Mesenchymal stem cell (in vitro differentiated cells and primary cell): ENCODE results near the gene PLCG2.

Experiments used
- DNase-seq: peaks from one replicate; pipeline ENCODE4 v3.0.0-alpha.2; 2013
- H2AFZ ChIP-seq: one replicate; pipeline ENCODE4 v1.6.1; 2013; ENCODE audit warnings: low read depth, mild to moderate bottlenecking, control low read depth, inconsistent platforms, low read length, moderate library complexity
- H2AK5ac ChIP-seq: 2 replicates; pipeline ENCODE4 v1.6.1; 2013; ENCODE audit warnings: low read length, moderate library complexity, mild to moderate bottlenecking, inconsistent platforms; ENCODE audit not compliant: severe bottlenecking
- H2BK120ac ChIP-seq: one replicate; pipeline ENCODE4 v1.6.1; 2013; ENCODE audit warnings: low read depth, mild to moderate bottlenecking, inconsistent platforms, low read length, moderate library complexity
- H2BK12ac ChIP-seq, 2 experiments: one replicate each; pipeline ENCODE4 v1.6.1; 2013; ENCODE audit warnings: inconsistent platforms in 2 of 2, low read length in 2 of 2, mild to moderate bottlenecking in 2 of 2, moderate library complexity in 2 of 2, control low read depth in 1 of 2
- H2BK15ac ChIP-seq: one replicate; pipeline ENCODE4 v1.6.1; 2013; ENCODE audit warnings: mild to moderate bottlenecking, low read depth, inconsistent platforms; ENCODE audit not compliant: poor library complexity, severe bottlenecking
- H2BK5ac ChIP-seq: 2 replicates; pipeline ENCODE4 v1.6.1; 2013; ENCODE audit warnings: low read depth, mild to moderate bottlenecking, low read length, control low read depth, inconsistent platforms; ENCODE audit not compliant: poor library complexity, severe bottlenecking
- H3K14ac ChIP-seq, 2 experiments: one replicate each; pipeline ENCODE4 v1.6.1; 2013; ENCODE audit warnings: inconsistent platforms in 2 of 2, low read length in 2 of 2, control low read depth in 1 of 2, mild to moderate bottlenecking in 1 of 2, moderate library complexity in 1 of 2
- H3K18ac ChIP-seq, 2 experiments: one replicate each; pipeline ENCODE4 v1.6.1; 2013; ENCODE audit warnings: inconsistent platforms in 2 of 2, low read length in 2 of 2, control low read depth in 1 of 2, low read depth in 1 of 2, mild to moderate bottlenecking in 1 of 2
- H3K23ac ChIP-seq, 2 experiments: one replicate each; pipeline ENCODE4 v1.6.1; 2013; ENCODE audit warnings: inconsistent platforms in 2 of 2, low read length in 2 of 2, mild to moderate bottlenecking in 2 of 2, moderate library complexity in 2 of 2, control low read depth in 1 of 2
- H3K27ac ChIP-seq: 2 replicates; pipeline ENCODE4 v1.5.1; 2013; ENCODE audit warnings: mild to moderate bottlenecking, moderate library complexity, low read length, control low read depth, inconsistent platforms; ENCODE audit not compliant: poor library complexity, severe bottlenecking
- H3K27me3 ChIP-seq, 2 experiments: 2 replicates each; pipeline versions ENCODE4 v1.6.1 to v1.7.0; 2013; ENCODE audit warnings: low read length in 2 of 2, mild to moderate bottlenecking in 2 of 2, moderate library complexity in 2 of 2, control low read depth in 1 of 2, inconsistent platforms in 1 of 2; ENCODE audit not compliant: control insufficient read depth in 1 of 2, insufficient read depth in 1 of 2
- H3K36me3 ChIP-seq, 2 experiments: 2 replicates each; pipeline versions ENCODE4 v1.6.1 to v1.7.0; 2013; ENCODE audit warnings: low read length in 2 of 2, control low read depth in 1 of 2, inconsistent platforms in 1 of 2, low read depth in 1 of 2, mild to moderate bottlenecking in 1 of 2; ENCODE audit not compliant: insufficient read depth in 2 of 2, control insufficient read depth in 1 of 2
- H3K4ac ChIP-seq, 2 experiments: one replicate each; pipeline ENCODE4 v1.6.1; 2013; ENCODE audit warnings: inconsistent platforms in 2 of 2, low read length in 2 of 2, mild to moderate bottlenecking in 2 of 2, moderate library complexity in 2 of 2, control low read depth in 1 of 2, low read depth in 1 of 2
- H3K4me1 ChIP-seq: 2 replicates; pipeline ENCODE4 v1.6.1; 2013; ENCODE audit warnings: low read depth, low read length, control low read depth; ENCODE audit not compliant: control insufficient read depth, insufficient read depth
- H3K4me2 ChIP-seq: 2 replicates; pipeline ENCODE4 v1.6.1; 2013; ENCODE audit warnings: low read length, mild to moderate bottlenecking, inconsistent platforms; ENCODE audit not compliant: poor library complexity, severe bottlenecking
- H3K4me3 ChIP-seq, 2 experiments: 2 replicates each; pipeline versions ENCODE4 v1.5.1 to v1.7.0; 2013; ENCODE audit warnings: low read length in 2 of 2, mild to moderate bottlenecking in 2 of 2, control low read depth in 1 of 2, low read depth in 1 of 2; ENCODE audit not compliant: insufficient read depth in 1 of 2
- H3K79me1 ChIP-seq: replicated peaks from 2 replicates; pipeline ENCODE4 v1.6.1; 2013; ENCODE audit warnings: mild to moderate bottlenecking, control low read depth, low read length, inconsistent platforms; ENCODE audit not compliant: poor library complexity, severe bottlenecking
- H3K9ac ChIP-seq: 2 replicates; pipeline ENCODE4 v1.7.0; 2013; ENCODE audit warnings: mild to moderate bottlenecking, low read length, moderate library complexity
- H3K9me3 ChIP-seq: 2 replicates; pipeline ENCODE4 v1.7.0; 2013; ENCODE audit warnings: mild to moderate bottlenecking, low read length; ENCODE audit not compliant: control insufficient read depth
- H4K8ac ChIP-seq: one replicate; pipeline ENCODE4 v1.6.1; 2013; ENCODE audit warnings: inconsistent platforms, mild to moderate bottlenecking, low read length, moderate library complexity
- H4K91ac ChIP-seq: one replicate; pipeline ENCODE4 v1.6.1; 2013; ENCODE audit warnings: mild to moderate bottlenecking, low read length, inconsistent platforms
- WGBS: methylation state at CpG from one replicate; pipeline ENCODE4 v1.1.7; 2013; ENCODE audit warnings: mixed read lengths; 5-methylcytosine and 5-hydroxymethylcytosine counted together

Gene PLCG2

DNA sequence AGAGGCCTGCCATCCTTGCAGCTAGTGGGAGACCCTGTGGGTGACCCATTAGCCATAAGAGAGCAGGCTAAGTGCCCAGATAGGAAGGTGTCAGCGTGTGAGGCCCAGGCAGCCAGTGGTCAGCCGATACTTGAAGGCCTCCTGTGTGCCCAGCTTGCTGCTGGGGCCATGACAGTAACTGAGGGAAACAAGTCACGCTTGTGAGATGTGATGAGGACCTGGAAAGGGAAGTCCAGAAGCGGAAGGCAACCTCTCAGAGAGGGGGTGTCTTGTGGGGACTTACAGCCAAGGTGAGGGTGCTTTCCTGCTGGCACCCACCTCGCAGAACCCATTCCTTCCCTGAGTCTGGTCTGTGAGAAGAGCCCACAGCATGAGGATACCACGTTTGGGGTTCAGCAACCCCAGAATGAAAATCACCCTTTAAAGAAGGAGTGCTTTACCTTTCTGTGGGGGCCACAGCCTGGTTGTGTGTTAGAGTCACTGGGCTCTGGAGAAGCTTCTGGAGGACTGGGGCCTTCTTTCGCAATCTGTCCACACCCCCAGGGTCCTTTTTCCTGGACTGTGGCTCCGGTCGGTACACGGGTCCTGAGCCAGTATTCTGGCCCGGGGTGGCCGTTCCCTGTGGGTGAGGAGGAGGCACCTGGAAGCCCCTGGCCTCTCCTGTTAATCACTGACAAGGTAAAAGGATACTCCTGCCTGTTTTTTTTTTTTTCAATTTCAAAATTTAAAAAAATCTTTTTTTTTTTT is 53.9 kb downstream of the PLCG2 start:
- H3K4ac ChIP-seq, result no peak overlapping the region
- H4K91ac ChIP-seq, result no peak overlapping the region
- WGBS, result 88% methylated on average over 12 of the region's 12 CpGs
- peaks cover 13% of the 10 kb centered on the region for H3K4me1 ChIP-seq
- no peak overlapping the region for H2BK15ac ChIP-seq
- no peaks in the 10 kb centered on the region for H3K79me1 ChIP-seq
- H3K9me3 ChIP-seq, result no peaks in the 10 kb centered on the region
- H3K36me3 ChIP-seq, result no peaks in the 10 kb centered on the region
- H3K4me2 ChIP-seq, result no peak overlapping the region
- no peak for DNase-seq
- no peak overlapping the region for H2AFZ ChIP-seq
- H4K8ac ChIP-seq, result no peak overlapping the region
- no peak overlapping the region for H3K14ac ChIP-seq
- no peak overlapping the region for H2AK5ac ChIP-seq
- no peak overlapping the region for H2BK120ac ChIP-seq
- no peak overlapping the region for H2BK5ac ChIP-seq
- H3K4me3 ChIP-seq, result no peak overlapping the region
- no peak overlapping the region for H3K23ac ChIP-seq
- H2BK12ac ChIP-seq, result no peak overlapping the region
- H3K27ac ChIP-seq, result no peak overlapping the region
- H3K27me3 ChIP-seq, result peaks cover 4 to 5% of the 10 kb centered on the region in 2 experiments
- H3K9ac ChIP-seq, result no peak overlapping the region
- no peak overlapping the region for H3K18ac ChIP-seq

DNA sequence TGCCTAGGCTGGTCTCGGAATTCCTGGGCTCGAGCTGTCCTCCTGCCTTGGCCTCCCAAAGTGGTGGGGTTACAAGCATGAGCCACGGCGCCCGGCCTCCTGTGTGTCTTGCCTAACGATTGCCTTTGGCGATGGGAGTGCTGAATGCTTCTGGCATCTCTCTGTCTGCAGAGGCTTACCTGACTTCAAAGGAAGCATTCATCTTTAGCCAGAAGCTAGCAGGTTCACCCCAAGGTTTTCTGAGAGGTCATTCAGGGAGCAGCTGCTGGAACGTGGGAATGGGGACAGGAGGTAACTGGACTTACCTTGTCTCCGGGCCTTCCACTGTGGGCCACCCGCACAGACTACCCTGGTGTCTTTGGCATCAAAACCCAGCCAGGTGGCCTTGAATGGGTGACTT is 54.7 kb downstream of the PLCG2 start:
- no peaks in the 10 kb centered on the region for H3K79me1 ChIP-seq
- H2AK5ac ChIP-seq, result no peak overlapping the region
- no peak overlapping the region for H3K4ac ChIP-seq
- no peak overlapping the region for H3K23ac ChIP-seq
- H2BK15ac ChIP-seq, result no peak overlapping the region
- no peak overlapping the region for H2BK120ac ChIP-seq
- H3K4me2 ChIP-seq, result no peak overlapping the region
- H3K27ac ChIP-seq, result no peak overlapping the region
- H2BK5ac ChIP-seq, result no peak overlapping the region
- H3K18ac ChIP-seq, result no peak overlapping the region
- 86% methylated on average over 10 of the region's 10 CpGs for WGBS
- H4K91ac ChIP-seq, result no peak overlapping the region
- no peak overlapping the region for H2BK12ac ChIP-seq
- H3K9ac ChIP-seq, result no peak overlapping the region
- no peak overlapping the region for H3K4me3 ChIP-seq
- no peaks in the 10 kb centered on the region for H3K9me3 ChIP-seq
- no peak for DNase-seq
- H3K4me1 ChIP-seq, result peaks cover 13% of the 10 kb centered on the region
- no peak overlapping the region for H3K14ac ChIP-seq
- no peaks in the 10 kb centered on the region for H3K36me3 ChIP-seq
- no peak overlapping the region for H2AFZ ChIP-seq
- no peak overlapping the region for H4K8ac ChIP-seq
- peaks cover 4 to 5% of the 10 kb centered on the region in 2 experiments for H3K27me3 ChIP-seq

DNA sequence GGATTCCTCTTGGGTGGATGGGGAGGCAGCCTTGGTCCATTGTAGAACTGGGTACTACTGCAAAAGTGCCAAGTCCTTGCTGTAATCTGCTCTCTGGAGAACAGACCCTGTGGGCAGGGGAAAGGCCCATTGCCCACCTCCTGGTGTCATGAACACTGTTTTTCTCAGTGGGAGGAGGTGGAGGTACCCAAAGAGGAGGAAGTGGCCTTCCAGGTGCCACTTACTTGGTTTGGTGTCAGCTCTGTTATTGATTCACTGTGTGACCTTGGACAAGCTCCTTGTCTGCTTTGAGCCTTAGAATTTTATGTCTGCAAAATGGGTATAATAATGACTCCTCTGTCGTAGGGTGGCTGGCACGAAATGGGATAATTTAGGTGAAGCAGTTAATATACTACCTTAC is 55.8 kb downstream of the PLCG2 start:
- Histone ChIP-seq H4K8ac (no peak overlapping the region), H3K36me3 (no peaks in the 10 kb centered on the region), H3K23ac (no peak overlapping the region), H3K27me3 (peaks cover 4 to 5% of the 10 kb centered on the region in 2 experiments), H4K91ac (no peak overlapping the region), H2AFZ (no peak overlapping the region), H2BK120ac (no peak overlapping the region), H2BK15ac (no peak overlapping the region), H3K9ac (no peak overlapping the region), H3K79me1 (no peaks in the 10 kb centered on the region), H2BK12ac (no peak overlapping the region), H3K4me2 (no peak overlapping the region), H3K9me3 (no peaks in the 10 kb centered on the region), H3K18ac (no peak overlapping the region), H3K14ac (no peak overlapping the region), H3K27ac (no peak overlapping the region), H3K4me1 (peaks cover 13% of the 10 kb centered on the region), H3K4me3 (no peak overlapping the region), H2AK5ac (no peak overlapping the region), H2BK5ac (no peak overlapping the region), H3K4ac (no peak overlapping the region)
- 100% methylated on average over 1 of the region's 2 CpGs for WGBS
- DNase-seq, result no peak

DNA sequence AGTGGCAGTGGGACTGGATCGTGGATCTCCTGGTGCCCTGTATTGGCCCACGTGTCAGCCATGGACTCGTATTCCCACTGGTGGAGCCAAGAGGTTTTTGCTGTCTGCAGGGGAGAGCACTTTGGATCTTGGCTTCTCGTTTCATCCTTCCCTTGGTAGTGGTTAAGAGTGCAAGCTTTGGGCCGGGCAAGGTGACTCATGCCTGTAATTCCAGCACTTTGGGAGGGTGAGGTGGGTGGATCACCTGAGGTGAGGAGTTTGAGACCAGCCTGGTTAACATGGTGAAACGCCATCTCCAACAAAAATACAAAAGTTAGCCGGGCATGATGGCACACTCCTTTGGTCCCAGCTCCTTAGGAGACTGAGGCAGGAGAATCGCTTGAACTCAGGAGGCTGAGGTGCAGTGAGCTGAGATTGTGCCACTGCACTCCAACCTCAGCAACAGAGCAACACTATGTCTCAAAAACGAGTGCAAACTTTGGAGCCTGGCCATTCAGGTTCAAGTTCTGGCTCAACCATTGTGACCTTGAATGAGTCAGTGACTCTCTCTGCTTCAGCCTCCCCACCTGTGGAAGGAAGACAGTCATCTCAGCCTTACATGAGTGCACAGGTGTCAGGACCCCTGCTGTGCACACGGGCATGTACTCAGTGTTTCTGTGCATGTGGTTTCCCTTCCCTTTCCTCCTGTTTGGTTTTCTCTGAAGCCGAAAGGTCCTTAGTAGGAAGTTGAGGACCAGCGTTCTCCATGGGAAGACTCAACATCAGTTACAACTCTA is 57.4 kb downstream of the PLCG2 start:
- no peak overlapping the region for H3K9ac ChIP-seq
- H3K4me1 ChIP-seq, result peaks cover 13% of the 10 kb centered on the region
- H2BK12ac ChIP-seq, result no peak overlapping the region
- H3K14ac ChIP-seq, result no peak overlapping the region
- no peak overlapping the region for H3K27ac ChIP-seq
- no peak overlapping the region for H2AK5ac ChIP-seq
- H4K8ac ChIP-seq, result no peak overlapping the region
- no peak overlapping the region for H2AFZ ChIP-seq
- no peak overlapping the region for H3K23ac ChIP-seq
- H2BK5ac ChIP-seq, result no peak overlapping the region
- H3K27me3 ChIP-seq, result peaks cover 5 to 7% of the 10 kb centered on the region in 2 experiments
- no peak overlapping the region for H2BK15ac ChIP-seq
- H3K4ac ChIP-seq, result no peak overlapping the region
- no peaks in the 10 kb centered on the region for H3K36me3 ChIP-seq
- DNase-seq, result no peak
- H3K4me3 ChIP-seq, result no peak overlapping the region
- H2BK120ac ChIP-seq, result no peak overlapping the region
- H3K18ac ChIP-seq, result no peak overlapping the region
- H3K9me3 ChIP-seq, result no peaks in the 10 kb centered on the region
- no peak overlapping the region for H3K4me2 ChIP-seq
- 64% methylated on average over 11 of the region's 12 CpGs for WGBS
- no peaks in the 10 kb centered on the region for H3K79me1 ChIP-seq
- no peak overlapping the region for H4K91ac ChIP-seq
